ENCODE results near the gene ABLIM2. TPM values are rescaled to one million over a fixed set of nuclear protein-coding genes. Genes with fewer than 3 reads are reported as not detected.

Gene ABLIM2
- total and polyA plus RNA-seq, 2 donors (not counting 1 experiment from before 2014, with no cell fraction given), result 3.3 to 79.0 TPM

- Mint-ChIP-seq H3K9me3 (ENCODE audit: insufficient read depth) (no peaks in the 10 kb centered on the region), H3K27ac (no peak overlapping the region), H3K4me3 (no peak overlapping the region), H3K27me3 (peaks cover 21% of the 10 kb centered on the region), H3K4me1 (no peaks in the 10 kb centered on the region)
- H3K4me3 ChIP-seq (ENCODE audit: control extremely low read depth in 1 of 5, extremely low read depth in 1 of 5, insufficient read depth in 1 of 5, low read depth in 2 of 5, low read length in 4 of 5), result no peak overlapping the region
- no peak overlapping the region for H3K27ac ChIP-seq (ENCODE audit: low read length in 2 of 2)
- H4K20me1 ChIP-seq (ENCODE audit: control insufficient read depth, insufficient read depth, low read length, poor library complexity, severe bottlenecking), result no peaks in the 10 kb centered on the region
- CTCF ChIA-PET, result no interaction called here
- POLR2A ChIA-PET, result no interaction called here
- no peaks in the 10 kb centered on the region for H3K36me3 ChIP-seq (replicated peaks in 1 of 2; ENCODE audit: control extremely low read depth in 1 of 2, control insufficient read depth in 1 of 2, extremely low read depth in 1 of 2, insufficient read depth in 2 of 2, low read length in 1 of 2)
- ATAC-seq (ENCODE audit: low read depth) (no peak), DNase-seq (no peak)
- H3K4me1 ChIP-seq (ENCODE audit: control insufficient read depth in 2 of 2, insufficient read depth in 2 of 2, low read length in 2 of 2), result no peaks in the 10 kb centered on the region
- TF ChIP-seq EZH2 (IDR thresholded peaks at IDR 0.05; ENCODE audit: borderline replicate concordance, insufficient read depth, low read depth, low read length, poor library complexity, severe bottlenecking) (no peak), CTCF (IDR thresholded peaks at IDR 0.05) (no peak)
- intact Hi-C loops (cut with micrococcal nuclease), result no loop called here
- no peak overlapping the region for H2AFZ ChIP-seq (ENCODE audit: insufficient read depth, low read depth, low read length, poor library complexity, severe bottlenecking)
- WGBS (ENCODE audit: insufficient coverage), result 76% methylated on average over 17 of the region's 20 CpGs
- no peaks in the 10 kb centered on the region for H3K9me3 ChIP-seq (ENCODE audit: control extremely low read depth in 1 of 3, control insufficient read depth in 2 of 3, insufficient read depth in 1 of 3, low read length in 2 of 3)
- H3K4me2 ChIP-seq (replicated peaks; ENCODE audit: low read depth, low read length, poor library complexity, severe bottlenecking), result no peak overlapping the region
- peaks cover 0 to 7% (median 0%) of the 10 kb centered on the region in 4 experiments for H3K27me3 ChIP-seq (replicated peaks in 1 of 4; ENCODE audit: control extremely low read depth in 1 of 4, control insufficient read depth in 3 of 4, insufficient read depth in 4 of 4, low read length in 3 of 4)
- H3K9ac ChIP-seq (ENCODE audit: low read length), result no peak overlapping the region
- H3K79me2 ChIP-seq (ENCODE audit: control insufficient read depth, insufficient read depth, low read length), result no peaks in the 10 kb centered on the region
These were observed 86.2 kb downstream of the ABLIM2 start for GRCh38 chr4:8072235-8072968.

GRCh38 chr4:8071766-8072165 is 86.8 kb downstream of the ABLIM2 start:
- H3K9ac ChIP-seq (ENCODE audit: low read length), result no peak overlapping the region
- Mint-ChIP-seq H3K9me3 (ENCODE audit: insufficient read depth) (no peaks in the 10 kb centered on the region), H3K27ac (no peak overlapping the region), H3K27me3 (peaks cover 21% of the 10 kb centered on the region), H3K4me3 (no peak overlapping the region), H3K4me1 (no peaks in the 10 kb centered on the region)
- intact Hi-C loops (cut with micrococcal nuclease), result no loop called here
- DNase-seq (no peak), ATAC-seq (ENCODE audit: low read depth) (no peak)
- POLR2A ChIA-PET, result interaction anchor here (0.6 kb wide), 1 partner anchor 91 kb away, joined by 8 read pairs; no protein-coding TSS in a partner anchor
- no peak overlapping the region for H3K27ac ChIP-seq (ENCODE audit: low read length in 2 of 2)
- H3K9me3 ChIP-seq (ENCODE audit: control extremely low read depth in 1 of 3, control insufficient read depth in 2 of 3, insufficient read depth in 1 of 3, low read length in 2 of 3), result no peaks in the 10 kb centered on the region
- H4K20me1 ChIP-seq (ENCODE audit: control insufficient read depth, insufficient read depth, low read length, poor library complexity, severe bottlenecking), result no peaks in the 10 kb centered on the region
- no peaks in the 10 kb centered on the region for H3K4me1 ChIP-seq (ENCODE audit: control insufficient read depth in 2 of 2, insufficient read depth in 2 of 2, low read length in 2 of 2)
- CTCF ChIA-PET, result no interaction called here
- 31% methylated on average over 23 of the region's 23 CpGs for WGBS (ENCODE audit: insufficient coverage)
- H3K4me3 ChIP-seq (ENCODE audit: control extremely low read depth in 1 of 5, extremely low read depth in 1 of 5, insufficient read depth in 1 of 5, low read depth in 2 of 5, low read length in 4 of 5), result no peak overlapping the region
- H3K4me2 ChIP-seq (replicated peaks; ENCODE audit: low read depth, low read length, poor library complexity, severe bottlenecking), result no peak overlapping the region
- no peaks in the 10 kb centered on the region for H3K36me3 ChIP-seq (replicated peaks in 1 of 2; ENCODE audit: control extremely low read depth in 1 of 2, control insufficient read depth in 1 of 2, extremely low read depth in 1 of 2, insufficient read depth in 2 of 2, low read length in 1 of 2)
- no peak for TF ChIP-seq EZH2 (IDR thresholded peaks at IDR 0.05; ENCODE audit: borderline replicate concordance, insufficient read depth, low read depth, low read length, poor library complexity, severe bottlenecking)
- TF ChIP-seq CTCF (IDR thresholded peaks at IDR 0.05), result no peak
- peaks cover 0 to 7% (median 0%) of the 10 kb centered on the region in 4 experiments for H3K27me3 ChIP-seq (replicated peaks in 1 of 4; ENCODE audit: control extremely low read depth in 1 of 4, control insufficient read depth in 3 of 4, insufficient read depth in 4 of 4, low read length in 3 of 4)
- H3K79me2 ChIP-seq (ENCODE audit: control insufficient read depth, insufficient read depth, low read length), result no peaks in the 10 kb centered on the region
- no peak overlapping the region for H2AFZ ChIP-seq (ENCODE audit: insufficient read depth, low read depth, low read length, poor library complexity, severe bottlenecking)
